ENCODE results near the gene SLCO2B1. TPM values are rescaled to one million over a fixed set of nuclear protein-coding genes. Genes with fewer than 3 reads are reported as not detected.
A peak's percentile ranks its signal among the peaks of the same experiment; 100 is the strongest.

The SLCO2B1 gene
- total and polyA plus RNA-seq, 2 of the 8 experiments (the other 6 are each of a cell fraction or from before 2014, with no cell fraction given): 0.03 TPM; not detected in 1

GRCh38 chr11:75249704-75250103 is 98.8 kb downstream of the SLCO2B1 start:
- no peak overlapping the region for H3K56ac ChIP-seq (replicated peaks; ENCODE audit: insufficient read length, low read depth, low read length)
- no peak overlapping the region for H3K4me3 ChIP-seq (ENCODE audit: extremely low read depth in 1 of 4, insufficient read depth in 2 of 4, low read depth in 3 of 4, low read length in 4 of 4)
- ChIA-PET POLR2A (ENCODE audit: partially characterized antibody) (interaction anchor here (0.8 kb wide), 1 partner anchor 12 kb away, joined by 4 read pairs; no protein-coding TSS in a partner anchor), CTCF (ENCODE audit: partially characterized antibody) (interaction anchor here (0.6 to 34.9 kb wide), 24 partner anchors 14 to 1238 kb away, joined by 3 to 952 read pairs (median 4); partner anchors contain the start of genes SLCO2B1 and TPBGL)
- no peak overlapping the region for H2AFZ ChIP-seq (ENCODE audit: low read length)
- no peaks in the 10 kb centered on the region for H4K20me1 ChIP-seq (replicated peaks in 1 of 2; ENCODE audit: control insufficient read depth in 1 of 2, insufficient read depth in 2 of 2, low read length in 2 of 2)
- no peak overlapping the region for H2BK5ac ChIP-seq (ENCODE audit: low read depth, low read length)
- no peaks in the 10 kb centered on the region for H3K4me1 ChIP-seq (replicated peaks in 1 of 4; ENCODE audit: control insufficient read depth in 3 of 4, insufficient read depth in 4 of 4, low read length in 3 of 4)
- no peak overlapping the region for H2BK15ac ChIP-seq (ENCODE audit: low read length)
- no peak overlapping the region for H4K91ac ChIP-seq (replicated peaks; ENCODE audit: insufficient read length, low read length)
- 0 out of 4 replicates have a peak, but pooled peaks cover 6% of the 10 kb centered on the region in 2 experiments for H3K9me3 ChIP-seq (ENCODE audit: insufficient read depth in 2 of 2, low read depth in 1 of 2, low read length in 1 of 2)
- H3K14ac ChIP-seq (ENCODE audit: insufficient read length): no peak overlapping the region
- no peaks in the 10 kb centered on the region for H3K36me3 ChIP-seq (ENCODE audit: control insufficient read depth in 2 of 4, insufficient read depth in 4 of 4, low read length in 3 of 4)
- no peak overlapping the region for H4K8ac ChIP-seq (ENCODE audit: extremely low read depth, insufficient read depth, low read length)
- no peak for DNase-seq (ENCODE audit: low read depth in 1 of 2, low spot score in 2 of 2)
- H2BK12ac ChIP-seq (ENCODE audit: low read depth, low read length): 0 out of 2 replicates have a peak overlapping the region, but pooled peaks have one; percentile 20
- no peaks in the 10 kb centered on the region for H3K27me3 ChIP-seq (replicated peaks in 1 of 4; ENCODE audit: control insufficient read depth in 3 of 4, extremely low read depth in 1 of 4, insufficient read depth in 3 of 4, low read length in 3 of 4)
- H3K79me2 ChIP-seq (ENCODE audit: control insufficient read depth in 1 of 2, insufficient read depth in 2 of 2, low read length in 2 of 2): no peaks in the 10 kb centered on the region
- H3K9ac ChIP-seq (replicated peaks in 1 of 4; ENCODE audit: extremely low read depth in 1 of 4, low read depth in 3 of 4, low read length in 3 of 4): no peak overlapping the region
- no peak overlapping the region for H3K27ac ChIP-seq (ENCODE audit: low read depth, low read length)
- H3K23ac ChIP-seq (ENCODE audit: insufficient read length): no peak overlapping the region
- H3K23me2 ChIP-seq (ENCODE audit: low read depth, low read length): no peaks in the 10 kb centered on the region
- H3K4ac ChIP-seq (replicated peaks; ENCODE audit: insufficient read length, low read depth, low read length): no peak overlapping the region
- no peak overlapping the region for H2BK120ac ChIP-seq (replicated peaks; ENCODE audit: low read depth, low read length)
- no peaks in the 10 kb centered on the region for H3K79me1 ChIP-seq (ENCODE audit: low read depth, low read length)
- no peak overlapping the region for H3K4me2 ChIP-seq (ENCODE audit: insufficient read depth in 1 of 2, low read depth in 2 of 2, low read length in 2 of 2)
- no peak overlapping the region for H2BK20ac ChIP-seq (ENCODE audit: low read length)
- 79% methylated on average over 3 of the region's 3 CpGs; no CpG with 5 or more reads in 1 of the 2 experiments for WGBS, 2 experiments (ENCODE audit: extremely low coverage in 1 of 2, insufficient coverage in 1 of 2, insufficient read length in 1 of 2, insufficient replicate concordance in 2 of 2, low coverage in 1 of 2, low lambda C conversion rate in 2 of 2, missing lambda C conversion rate in 1 of 2)
- H4K5ac ChIP-seq (ENCODE audit: insufficient read length, low read depth, low read length): no peak overlapping the region
- FAIRE-seq: no peak
- H3K18ac ChIP-seq (ENCODE audit: extremely low read depth, low read length): no peak overlapping the region
- no peak overlapping the region for H2AK5ac ChIP-seq (ENCODE audit: low read depth, low read length)
- no peak for TF ChIP-seq BACH1 (IDR thresholded peaks at IDR 0.05; ENCODE audit: low read length)
- no peak for TF ChIP-seq NANOG (IDR thresholded peaks at IDR 0.05; ENCODE audit: insufficient read depth, low read depth, low read length, poor library complexity, severe bottlenecking)
- no peak for TF ChIP-seq TAF7 (optimal IDR thresholded peaks at IDR 0.05; ENCODE audit: borderline replicate concordance, low read depth, low read length)

Data from H1 (cell line).